GM12865 (cell line): ENCODE measurements around the gene F10.

Source experiments
- DNase-seq: peaks from one replicate; pipeline ENCODE4 v3.0.0; 2010; ENCODE audit warnings: low read depth
- H3K4me3 ChIP-seq: 2 replicates; pipeline ENCODE4 v1.5.1; 2011; ENCODE audit warnings: mild to moderate bottlenecking, low read depth, low read length, control low read depth
- CTCF ChIP-seq: IDR thresholded peaks from 2 replicates; pipeline ENCODE4 v1.5.1; 2011; ENCODE audit warnings: low read length, control low read depth, low read depth, inconsistent platforms; ENCODE audit not compliant: insufficient read depth; ENCODE audit errors: missing control alignments

The F10 gene

DNA sequence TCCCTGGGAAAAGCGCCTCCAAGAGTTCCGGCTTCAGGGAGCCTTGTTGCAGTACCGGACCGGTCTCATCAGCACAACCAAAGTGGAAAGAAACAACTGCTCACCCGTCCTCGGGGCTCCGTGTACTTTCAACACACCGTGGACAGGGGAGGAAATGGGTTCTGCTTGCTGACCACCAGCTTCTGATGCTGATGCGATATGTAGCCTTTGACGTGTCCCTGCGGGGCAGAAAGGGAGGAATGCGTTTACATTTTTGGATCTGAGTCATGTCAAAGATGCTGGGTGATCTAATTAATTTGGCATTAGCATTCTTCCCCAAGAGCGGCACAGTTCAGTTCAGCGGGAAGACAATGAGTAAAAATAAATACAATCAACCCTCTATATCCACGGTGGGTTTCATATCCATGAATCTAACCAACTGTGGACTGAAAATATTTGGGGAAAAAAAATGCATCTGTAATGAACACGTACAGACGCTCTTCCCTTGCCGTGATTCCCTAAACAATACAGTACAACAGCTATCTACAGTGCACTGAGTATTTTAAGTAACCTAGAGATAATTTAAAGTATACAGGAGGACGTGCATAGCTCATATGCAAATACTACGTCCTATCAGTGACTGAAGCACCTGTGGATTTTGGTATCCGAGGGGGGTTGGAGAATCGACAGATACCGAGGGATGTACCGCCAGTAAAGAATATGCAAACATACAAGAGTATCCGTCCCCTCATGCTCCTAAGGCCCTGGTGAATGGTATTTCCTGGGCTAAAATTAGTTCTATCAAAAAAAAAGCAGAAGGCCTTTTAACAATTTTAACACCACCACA lies 55.7 kb downstream of the F10 start:
- no peak for DNase-seq
- H3K4me3 ChIP-seq, result no peak overlapping the region
- TF ChIP-seq CTCF, result no peak

DNA sequence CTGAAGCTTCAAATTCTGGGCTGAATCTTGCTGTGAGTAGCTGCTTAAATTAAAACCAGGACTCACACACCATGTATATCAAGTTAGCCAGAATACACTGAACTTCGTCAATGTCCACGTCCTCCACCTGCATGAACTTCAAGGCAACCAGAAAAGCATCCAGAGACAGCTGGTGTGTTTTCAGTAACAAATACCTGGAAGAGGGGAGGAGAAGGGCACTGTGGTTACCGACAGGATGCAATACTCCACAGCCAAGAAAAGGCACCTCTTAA lies 56.2 kb downstream of the F10 start:
- no peak overlapping the region for H3K4me3 ChIP-seq
- no peak for TF ChIP-seq CTCF
- DNase-seq, result no peak

DNA sequence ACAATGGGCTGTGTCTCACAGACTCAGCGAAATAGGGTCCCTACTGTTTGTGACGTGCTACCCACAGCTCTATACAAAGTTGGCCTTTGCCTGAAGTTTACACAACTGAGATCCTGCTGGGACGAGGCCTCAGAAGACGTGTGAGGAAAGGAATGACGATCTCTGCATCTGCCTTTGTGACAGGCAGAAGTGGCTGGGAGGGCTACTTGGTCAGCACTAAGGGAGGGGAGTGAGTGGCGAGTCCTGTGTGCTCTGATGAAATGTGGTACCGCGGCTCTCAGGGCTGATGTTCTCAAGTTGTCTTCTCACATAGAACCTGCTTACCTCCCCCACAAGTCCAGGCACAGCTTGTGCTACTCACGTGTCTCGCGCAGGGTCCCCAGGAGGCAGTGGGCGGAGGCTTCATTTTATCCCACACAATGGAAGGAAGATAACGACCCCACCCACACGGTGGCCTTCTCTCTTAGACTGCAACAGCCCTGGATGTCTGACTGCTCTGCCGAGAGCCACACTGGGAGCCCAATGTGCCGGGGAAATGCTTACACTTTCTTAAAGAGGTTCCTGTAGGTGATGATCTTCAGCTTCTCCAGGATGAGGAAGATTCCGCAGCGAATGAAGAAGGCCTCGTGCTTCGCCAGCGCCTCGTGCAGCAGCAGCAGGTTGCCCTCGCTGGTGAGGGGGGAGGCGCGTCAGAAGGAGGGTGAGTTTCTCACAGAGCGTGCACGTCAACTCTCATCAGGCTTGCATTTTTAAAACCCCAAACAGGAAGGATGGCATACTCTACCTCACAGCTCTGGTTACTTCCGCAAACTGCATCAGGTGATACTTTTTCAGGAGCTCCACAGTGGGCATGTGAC lies 57.0 kb downstream of the F10 start:
- TF ChIP-seq CTCF, result no peak
- DNase-seq, result no peak
- H3K4me3 ChIP-seq, result no peak overlapping the region

DNA sequence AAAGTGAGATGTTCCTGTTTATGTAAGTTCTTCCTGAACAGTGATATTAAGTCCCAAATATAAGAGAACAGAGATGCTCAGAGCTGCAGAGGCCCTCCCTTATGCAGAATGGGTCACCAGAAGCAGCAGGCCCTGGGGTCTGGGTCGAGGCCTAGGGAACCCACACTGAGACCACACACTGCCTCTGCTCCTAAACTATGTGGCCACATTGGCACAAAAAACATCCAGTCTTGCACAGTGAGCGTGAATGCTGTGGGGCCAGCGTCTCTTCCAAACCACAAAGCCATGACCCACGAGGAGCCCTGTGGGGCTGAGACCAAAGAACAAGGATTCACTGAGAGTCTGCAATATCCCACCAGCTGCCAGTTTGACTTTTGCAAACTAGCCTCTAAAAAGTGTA lies 59.4 kb downstream of the F10 start:
- TF ChIP-seq CTCF, result no peak
- H3K4me3 ChIP-seq, result no peak overlapping the region
- no peak for DNase-seq

DNA sequence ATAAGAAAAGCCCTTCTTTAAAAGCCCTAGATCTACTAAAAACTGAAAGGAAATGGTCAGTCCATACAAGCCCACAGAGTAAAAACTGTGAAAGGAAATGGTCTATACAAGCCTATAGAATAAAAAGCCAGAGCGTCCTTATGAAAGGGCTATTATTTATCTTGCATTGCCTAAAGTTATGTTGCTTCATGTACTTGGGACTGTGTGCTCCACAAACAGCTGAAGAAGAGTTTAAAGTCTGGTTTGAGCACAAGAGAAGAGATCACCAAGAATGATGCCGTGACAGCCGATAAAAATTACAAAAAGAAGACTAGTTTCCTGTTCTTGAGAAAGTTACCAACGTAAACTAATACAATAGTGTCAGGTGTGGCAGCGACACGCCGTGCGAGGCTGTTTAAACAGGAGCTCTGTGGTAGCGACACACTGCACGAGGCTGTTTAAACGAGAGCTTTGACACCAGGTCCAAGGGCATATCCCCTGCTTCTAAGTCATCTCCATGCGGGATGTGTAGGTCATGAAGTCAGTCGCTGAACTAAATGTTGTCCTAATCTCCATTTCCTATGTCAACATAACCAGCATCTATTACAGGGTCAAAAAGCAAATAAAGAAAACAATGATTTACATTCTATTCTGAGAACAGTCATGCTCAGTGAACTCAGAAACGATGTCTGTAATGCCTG lies 61.0 kb downstream of the F10 start:
- no peak overlapping the region for H3K4me3 ChIP-seq
- TF ChIP-seq CTCF, result no peak
- no peak for DNase-seq

GRCh38 chr13:113184568-113185440 lies 62.2 kb downstream of the F10 start:
- DNase-seq, result no peak
- H3K4me3 ChIP-seq, result no peak overlapping the region
- TF ChIP-seq CTCF, result no peak
